ENCODE data around the gene COL21A1.
"Not testable (repeated sequence)": the region's sequence is repeated elsewhere in the genome, so short reads cannot be mapped to it uniquely, and the experiment has no call there.

The COL21A1 gene

GRCh38 chr6:56266011-56266410 is 18.6 kb upstream of the COL21A1 start:
- no peak for TF ChIP-seq CTCF (IDR thresholded peaks at IDR 0.05; ENCODE audit: low read depth, low read length, missing control alignments)
- DNase-seq (ENCODE audit: extremely low read depth, low read depth) = no peak
- no peak overlapping the region for H3K4me3 ChIP-seq (replicated peaks; ENCODE audit: low read depth, low read length)

GRCh38 chr6:56263596-56264315 is 16.4 kb upstream of the COL21A1 start:
- no peak overlapping the region for H3K4me3 ChIP-seq (replicated peaks; ENCODE audit: low read depth, low read length)
- no peak for DNase-seq (ENCODE audit: extremely low read depth, low read depth)
- TF ChIP-seq CTCF (IDR thresholded peaks at IDR 0.05; ENCODE audit: low read depth, low read length, missing control alignments) = no peak

- not testable (repeated sequence) for DNase-seq (ENCODE audit: extremely low read depth, low read depth); H3K4me3 ChIP-seq (replicated peaks; ENCODE audit: low read depth, low read length)
Measured at GRCh38 chr6:56260593-56260992, 13.2 kb upstream of the COL21A1 start.

GRCh38 chr6:56259234-56260077 is 12.1 kb upstream of the COL21A1 start:
- no peak for TF ChIP-seq CTCF (IDR thresholded peaks at IDR 0.05; ENCODE audit: low read depth, low read length, missing control alignments)
- DNase-seq (ENCODE audit: extremely low read depth, low read depth) = no peak
- H3K4me3 ChIP-seq (replicated peaks; ENCODE audit: low read depth, low read length) = no peak overlapping the region

GRCh38 chr6:56255349-56255748 is 8.0 kb upstream of the COL21A1 start:
- no peak for TF ChIP-seq CTCF (IDR thresholded peaks at IDR 0.05; ENCODE audit: low read depth, low read length, missing control alignments)
- H3K4me3 ChIP-seq (replicated peaks; ENCODE audit: low read depth, low read length) = no peak overlapping the region
- DNase-seq (ENCODE audit: extremely low read depth, low read depth) = no peak

- H3K4me3 ChIP-seq (replicated peaks; ENCODE audit: low read depth, low read length) = no peak overlapping the region
- no peak for DNase-seq (ENCODE audit: extremely low read depth, low read depth)
- no peak for TF ChIP-seq CTCF (IDR thresholded peaks at IDR 0.05; ENCODE audit: low read depth, low read length, missing control alignments)
Measured at GRCh38 chr6:56250266-56250665, 2.9 kb upstream of the COL21A1 start.

GRCh38 chr6:56247654-56248122 is 308 bp upstream of the COL21A1 start:
- peak overlapping the region; percentile 60 for H3K4me3 ChIP-seq (replicated peaks; ENCODE audit: low read depth, low read length)
- DNase-seq (ENCODE audit: extremely low read depth, low read depth) = no peak
- no peak for TF ChIP-seq CTCF (IDR thresholded peaks at IDR 0.05; ENCODE audit: low read depth, low read length, missing control alignments)
